8988T (cell line): ENCODE data around the gene OR5K4.
"Not testable (repeated sequence)": the region's sequence is repeated elsewhere in the genome, so short reads cannot be mapped to it uniquely, and the experiment has no call there.

Experiments used
- DNase-seq: peaks from one replicate; pipeline ENCODE4 v3.0.0; 2011

Gene OR5K4

GRCh38 chr3:98371853-98372252, 18.2 kb downstream of the OR5K4 start:
- DNase-seq: no peak

GRCh38 chr3:98372445-98372844, 18.8 kb downstream of the OR5K4 start:
- DNase-seq: no peak

DNA sequence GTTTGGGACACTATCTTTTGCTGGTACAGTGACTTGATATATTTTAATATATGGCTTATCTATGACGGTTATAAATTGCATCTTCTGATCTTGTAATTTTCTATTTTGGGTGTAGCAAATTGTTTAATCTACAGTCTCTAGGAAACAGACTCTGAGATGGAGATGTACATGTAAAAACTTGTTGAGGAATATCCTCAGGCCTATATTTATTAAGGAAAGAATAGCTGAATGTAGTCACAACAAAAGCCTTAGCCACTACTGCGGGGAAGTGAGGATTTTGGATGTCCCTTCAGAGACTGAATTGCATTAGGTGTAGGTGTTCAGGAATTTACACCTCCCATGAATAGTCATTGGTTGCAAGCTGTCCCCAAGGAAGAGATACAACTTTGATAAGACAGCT, 23.0 kb downstream of the OR5K4 start:
- DNase-seq: no peak

- DNase-seq: no peak
Measured at GRCh38 chr3:98388147-98388546, 34.5 kb downstream of the OR5K4 start.

- no peak for DNase-seq
Measured at GRCh38 chr3:98390366-98390765, 36.7 kb downstream of the OR5K4 start, which contains the start of gene OR5K3. OR5K3 (plus strand) TSS chr3:98390666; CDS start chr3:98390666, 0 bp downstream.

DNA sequence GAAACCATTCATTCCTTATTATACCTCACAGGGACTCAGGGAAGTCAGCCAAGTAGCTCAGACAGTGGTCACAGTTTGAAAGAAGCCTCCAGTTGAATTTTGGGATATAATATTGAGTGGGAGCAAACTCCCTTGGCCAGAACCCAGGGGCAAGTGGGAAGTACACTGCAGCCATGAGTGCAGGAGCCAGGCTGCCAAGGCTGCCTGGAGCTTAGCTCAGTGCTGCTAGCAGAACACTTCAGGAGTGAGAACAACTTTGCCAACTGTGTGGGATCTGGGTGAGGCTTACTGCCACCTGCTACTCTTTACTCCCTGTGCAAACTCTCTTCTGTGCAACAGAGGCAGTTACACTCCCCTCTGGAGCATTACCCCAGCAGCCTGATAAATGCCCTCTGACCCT, 41.4 kb downstream of the OR5K4 start:
- DNase-seq: no peak

GRCh38 chr3:98396482-98396881, 42.8 kb downstream of the OR5K4 start:
- DNase-seq: not testable (repeated sequence)

GRCh38 chr3:98398513-98398912, 44.9 kb downstream of the OR5K4 start:
- DNase-seq: no peak

DNA sequence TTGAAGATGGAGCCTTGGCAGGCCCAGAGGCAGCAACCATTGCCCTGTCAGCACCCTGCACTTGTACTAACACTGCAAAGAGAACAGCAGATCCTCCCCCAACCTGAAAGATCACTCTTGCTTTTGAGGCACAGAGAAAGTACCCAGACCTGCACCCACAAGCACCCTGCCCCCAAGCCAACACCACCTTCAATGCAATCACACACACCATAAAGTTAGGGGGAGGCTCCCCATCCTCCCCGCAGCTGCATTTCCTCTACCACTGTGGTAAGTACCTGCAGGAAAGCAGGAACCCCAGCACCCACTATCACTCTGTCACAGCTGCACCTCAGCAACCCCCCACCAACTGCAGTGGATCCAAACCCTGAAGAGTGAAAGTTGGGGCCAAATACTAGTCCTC, 48.9 kb downstream of the OR5K4 start:
- no peak for DNase-seq

DNA sequence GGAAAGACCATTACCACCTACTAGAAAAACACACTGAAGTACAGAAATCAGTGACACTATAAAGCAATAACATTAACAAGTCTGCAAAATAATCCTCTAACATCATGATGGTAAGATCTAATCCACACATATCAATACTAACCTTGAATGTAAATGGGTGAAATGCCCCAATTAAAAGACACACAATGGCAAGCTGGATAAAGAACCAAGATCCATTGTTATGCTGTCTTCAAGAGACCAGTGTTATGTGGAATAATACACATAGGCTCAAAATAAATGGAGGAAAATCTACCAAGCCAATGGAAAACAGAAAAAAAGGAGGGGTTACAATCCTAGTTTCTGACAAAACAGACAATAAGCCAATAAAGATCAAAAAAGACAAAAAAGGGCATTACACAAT, 50.4 kb downstream of the OR5K4 start:
- no peak for DNase-seq
